ENCODE results near the gene PRPF8. TPM values are rescaled to one million over a fixed set of nuclear protein-coding genes. Genes with fewer than 3 reads are reported as not detected.

PRPF8 gene
- total and polyA plus RNA-seq, 2 of the 13 experiments (the other 11 are each of a cell fraction or from before 2014, with no cell fraction given), result 112 to 179 TPM

- TF ChIP-seq EZH2 (conservative IDR thresholded peaks at IDR 0.05; ENCODE audit: low read depth, low read length), result no peak
- TF ChIP-seq ZBTB49 (CRISPR knock-in tag; IDR thresholded peaks at IDR 0.05; ENCODE audit: borderline replicate concordance), result no peak
- no peak for TF ChIP-seq SATB2 (CRISPR knock-in tag; IDR thresholded peaks at IDR 0.05)
- peak; percentile 73 for TF ChIP-seq MED1 (CRISPR knock-in tag; IDR thresholded peaks at IDR 0.05)
- no peak for TF ChIP-seq FLYWCH1 (CRISPR knock-in tag; IDR thresholded peaks at IDR 0.05)
- no peak for TF ChIP-seq HDAC6 (IDR thresholded peaks at IDR 0.05; ENCODE audit: low read depth, low read length)
- peak; percentile 94; the same call in 2 of the 3 replicates for TF ChIP-seq MXI1 (IDR thresholded peaks at IDR 0.05; ENCODE audit: borderline replicate concordance, low read depth, low read length)
- no peak for TF ChIP-seq HMG20B (CRISPR knock-in tag; conservative IDR thresholded peaks at IDR 0.05)
- TF ChIP-seq TFAP4 (IDR thresholded peaks at IDR 0.05; ENCODE audit: borderline replicate concordance, low read depth), result peak; percentile 88; the same call in 1 of the 2 replicates
- TF ChIP-seq DNMT1 (CRISPR knock-in tag; IDR thresholded peaks at IDR 0.05), result no peak
- no peak for TF ChIP-seq ZNF737 (CRISPR knock-in tag; IDR thresholded peaks at IDR 0.05; ENCODE audit: borderline replicate concordance)
- no peak for TF ChIP-seq HIC2 (CRISPR knock-in tag; IDR thresholded peaks at IDR 0.05; ENCODE audit: low read depth)
- no peak for TF ChIP-seq HIVEP1 (CRISPR knock-in tag; IDR thresholded peaks at IDR 0.05)
- no peak for TF ChIP-seq IRF1 (CRISPR knock-in tag; IDR thresholded peaks at IDR 0.05; ENCODE audit: low read depth)
- no peak for TF ChIP-seq ZNF383 (CRISPR knock-in tag; IDR thresholded peaks at IDR 0.05; ENCODE audit: borderline replicate concordance)
- no peak for TF ChIP-seq KLF11 (CRISPR knock-in tag; IDR thresholded peaks at IDR 0.05)
- TF ChIP-seq ZNF446 (CRISPR knock-in tag; IDR thresholded peaks at IDR 0.05), result 0 out of 2 replicates have a peak, but pooled peaks have one; percentile 5
- no peak for TF ChIP-seq PPARG (CRISPR knock-in tag; conservative IDR thresholded peaks at IDR 0.05)
- TF ChIP-seq SIN3A (IDR thresholded peaks at IDR 0.05; ENCODE audit: borderline replicate concordance, low read depth, low read length), result peak; percentile 96
- no peak; the same call in 1 of the 2 replicates for TF ChIP-seq HOXA3 (CRISPR knock-in tag; IDR thresholded peaks at IDR 0.05)
- TF ChIP-seq TP53 (CRISPR knock-in tag; conservative IDR thresholded peaks at IDR 0.05), result no peak
- no peak for TF ChIP-seq SRF (IDR thresholded peaks at IDR 0.05; ENCODE audit: low read depth, low read length)
- no peak for TF ChIP-seq ZNF34 (CRISPR knock-in tag; IDR thresholded peaks at IDR 0.05; ENCODE audit: borderline replicate concordance)
- no peak for TF ChIP-seq BORCS8-MEF2B (CRISPR knock-in tag; IDR thresholded peaks at IDR 0.05)
- no peak for TF ChIP-seq ZNF264 (CRISPR knock-in tag; IDR thresholded peaks at IDR 0.05)
- TF ChIP-seq E2F5 (CRISPR knock-in tag; conservative IDR thresholded peaks at IDR 0.05), result no peak
- no peak for TF ChIP-seq ZNF3 (CRISPR knock-in tag; IDR thresholded peaks at IDR 0.05)
These were observed 39.7 kb upstream of the PRPF8 start, which contains the start of gene WDR81 (continued) for GRCh38 chr17:1724351-1724868.
